HG03039 (cell line): ENCODE results near the gene RABL3.
A peak's percentile ranks its signal among the peaks of the same experiment; 100 is the strongest.
"Not testable (repeated sequence)": the region's sequence is repeated elsewhere in the genome, so short reads cannot be mapped to it uniquely, and the experiment has no call there.

ENCODE experiments used
- ATAC-seq: cut with Tn5 transposase; IDR thresholded peaks from one replicate; pipeline ENCODE4 v1.9.1; 2021; ENCODE audit warnings: mild to moderate bottlenecking, moderate library complexity; ENCODE audit not compliant: unreplicated experiment

The RABL3 gene

GRCh38 chr3:120684896-120685295, 57.4 kb downstream of the RABL3 start:
- ATAC-seq = no peak

GRCh38 chr3:120683671-120684301, 58.5 kb downstream of the RABL3 start:
- ATAC-seq = no peak

- ATAC-seq = no peak
Observed at GRCh38 chr3:120683213-120683612, 59.1 kb downstream of the RABL3 start.

GRCh38 chr3:120682095-120682681, 60.1 kb downstream of the RABL3 start, which contains the start of gene HGD:
Gene HGD (minus strand): TSS chr3:120682239. CDS start chr3:120682111, 128 bp downstream.
- no peak for ATAC-seq

- no peak for ATAC-seq
Observed at GRCh38 chr3:120681506-120682038, 60.7 kb downstream of the RABL3 start.

GRCh38 chr3:120681018-120681417, 61.3 kb downstream of the RABL3 start:
- ATAC-seq = no peak

- ATAC-seq = no peak
Observed at GRCh38 chr3:120680193-120680894, 62.0 kb downstream of the RABL3 start.

- no peak for ATAC-seq
Observed at GRCh38 chr3:120678984-120679383, 63.3 kb downstream of the RABL3 start.

GRCh38 chr3:120678331-120678947, 63.9 kb downstream of the RABL3 start:
- ATAC-seq = peak; percentile 76

- not testable (repeated sequence) for ATAC-seq
Observed at GRCh38 chr3:120677193-120677592, 65.1 kb downstream of the RABL3 start.

GRCh38 chr3:120673116-120673515, 69.2 kb downstream of the RABL3 start:
- ATAC-seq = no peak

- ATAC-seq = no peak
Observed at GRCh38 chr3:120670576-120670975, 71.7 kb downstream of the RABL3 start.

GRCh38 chr3:120664926-120665325, 77.4 kb downstream of the RABL3 start:
- ATAC-seq = no peak

- no peak for ATAC-seq
Observed at GRCh38 chr3:120661945-120662344, 80.4 kb downstream of the RABL3 start.

GRCh38 chr3:120661106-120661905, 81.0 kb downstream of the RABL3 start:
- no peak for ATAC-seq

GRCh38 chr3:120659834-120660233, 82.5 kb downstream of the RABL3 start:
- no peak for ATAC-seq

- no peak for ATAC-seq
Observed at GRCh38 chr3:120659285-120659684, 83.0 kb downstream of the RABL3 start.

GRCh38 chr3:120652896-120653545, 89.3 kb downstream of the RABL3 start:
- no peak for ATAC-seq

GRCh38 chr3:120652281-120652680, 90.0 kb downstream of the RABL3 start:
- ATAC-seq = no peak

- no peak for ATAC-seq
Observed at GRCh38 chr3:120650311-120650710, 92.0 kb downstream of the RABL3 start.
